Measurements from ENCODE around the gene PLA1A. TPM values are rescaled to one million over a fixed set of nuclear protein-coding genes. Genes with fewer than 3 reads are reported as not detected.
A peak's percentile ranks its signal among the peaks of the same experiment; 100 is the strongest.

Gene PLA1A
- polyA plus RNA-seq, 1 of the 3 experiments (the other 2 are of a cell fraction) = not detected

DNA sequence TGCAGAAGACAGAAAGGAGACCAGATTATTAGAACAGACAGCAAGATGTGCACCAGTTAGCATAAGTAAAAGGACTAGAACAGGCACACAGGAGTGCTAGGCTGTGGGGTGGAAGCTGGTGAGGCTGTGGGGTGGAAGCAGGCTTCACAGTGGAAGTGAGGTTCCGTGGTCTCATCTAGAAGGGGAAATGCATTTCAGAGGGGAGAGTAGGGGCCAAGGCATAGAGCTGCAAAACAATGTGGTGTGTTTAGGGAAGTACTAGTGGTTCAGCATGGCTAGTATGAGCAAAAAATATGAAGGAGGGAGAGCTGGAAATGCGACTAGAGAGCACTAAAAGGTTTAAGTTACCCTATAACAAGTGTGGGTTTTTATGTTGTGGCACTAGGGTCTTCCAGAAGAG, 56.2 kb downstream of the PLA1A start (continued):
- TF ChIP-seq IRF3 (IDR thresholded peaks at IDR 0.05; ENCODE audit: low read depth, low read length) (no peak), NRF1 (IDR thresholded peaks at IDR 0.05; ENCODE audit: low read depth, low read length) (no peak), PBX3 (IDR thresholded peaks at IDR 0.05) (no peak), SIN3A (IDR thresholded peaks at IDR 0.05; ENCODE audit: borderline replicate concordance, low read depth, low read length) (no peak)
- TF ChIP-seq, protein P1, sequence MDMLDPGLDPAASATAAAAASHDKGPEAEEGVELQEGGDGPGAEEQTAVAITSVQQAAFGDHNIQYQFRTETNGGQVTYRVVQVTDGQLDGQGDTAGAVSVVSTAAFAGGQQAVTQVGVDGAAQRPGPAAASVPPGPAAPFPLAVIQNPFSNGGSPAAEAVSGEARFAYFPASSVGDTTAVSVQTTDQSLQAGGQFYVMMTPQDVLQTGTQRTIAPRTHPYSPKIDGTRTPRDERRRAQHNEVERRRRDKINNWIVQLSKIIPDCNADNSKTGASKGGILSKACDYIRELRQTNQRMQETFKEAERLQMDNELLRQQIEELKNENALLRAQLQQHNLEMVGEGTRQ (IDR thresholded peaks at IDR 0.05; ENCODE audit: borderline replicate concordance, low read depth, low read length) = no peak

DNA sequence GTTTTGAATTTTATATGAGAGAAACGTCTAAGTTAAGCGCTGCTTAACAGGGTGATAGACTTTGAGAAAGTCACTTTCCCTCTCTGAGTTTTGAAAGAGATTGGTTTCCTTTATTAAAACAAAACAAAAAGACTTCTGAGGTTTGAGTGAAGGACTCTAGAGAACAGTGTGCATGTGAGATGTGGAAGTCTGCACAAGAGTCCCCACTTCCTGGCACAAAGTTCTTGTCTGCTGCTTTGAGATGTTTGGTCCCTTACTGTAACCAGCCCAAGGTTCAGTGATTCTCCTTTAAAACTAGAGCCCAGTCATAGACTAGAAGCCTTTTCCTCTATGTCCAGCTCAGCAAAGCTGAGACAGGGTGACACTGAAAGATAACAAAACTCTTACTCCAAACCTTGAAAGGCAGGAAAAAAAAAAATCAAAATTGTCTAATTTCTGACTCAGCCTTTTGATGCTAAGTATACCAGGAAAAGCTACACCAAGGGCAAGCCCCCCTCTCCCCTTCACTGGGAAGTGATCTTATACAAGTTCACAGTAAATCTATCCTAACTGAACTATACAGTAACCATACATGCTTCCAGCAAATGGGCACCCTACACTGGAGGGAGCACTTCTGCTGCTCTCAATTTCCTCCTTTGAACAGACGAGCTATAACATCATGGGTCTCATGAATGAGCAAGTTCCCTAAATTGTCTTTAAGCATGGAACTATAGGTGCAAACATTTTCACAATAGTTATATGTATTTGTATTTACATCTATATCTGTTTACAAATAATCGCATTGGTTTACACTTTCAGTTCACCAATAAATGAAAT, 60.4 kb downstream of the PLA1A start:
- Histone ChIP-seq H3K79me2 (ENCODE audit: insufficient read depth) (no peaks in the 10 kb centered on the region), H3K27me3 (ENCODE audit: insufficient read depth) (no peaks in the 10 kb centered on the region), H3K27ac (ENCODE audit: low read depth in 2 of 2, low read length in 1 of 2) (peak overlapping the region; percentile 23 to 98; a peak in 3 of 4 replicates), H3K4me3 (ENCODE audit: low read depth in 2 of 2, low read length in 1 of 2) (peak overlapping the region in 1 of 2 experiments; percentile 36; a peak in 2 of 4 replicates), H3K4me1 (ENCODE audit: control insufficient read depth in 1 of 2, insufficient read depth in 2 of 2, low read depth in 1 of 2, low read length in 1 of 2) (peaks cover 21 to 53% of the 10 kb centered on the region in 2 experiments), H3K9me3 (no peaks in the 10 kb centered on the region), H3K4me2 (peak overlapping the region; percentile 46), H3K36me3 (replicated peaks in 1 of 2; ENCODE audit: control insufficient read depth in 1 of 2, insufficient read depth in 2 of 2, low read length in 1 of 2) (peaks cover 0 to 8% of the 10 kb centered on the region in 2 experiments), H4K20me1 (ENCODE audit: insufficient read depth) (no peaks in the 10 kb centered on the region), H2AFZ (ENCODE audit: low read depth) (peak overlapping the region; percentile 58; the same call in 1 of the 2 replicates), H3F3A (replicated peaks; ENCODE audit: insufficient read depth) (peaks cover 9% of the 10 kb centered on the region), H3K9ac (no peak overlapping the region), H3K9me2 (no peaks in the 10 kb centered on the region)
- CTCF ChIA-PET = interaction anchor here (0.6 to 1.1 kb wide), 2 partner anchors 8 to 21 kb away, joined by 3 to 4 read pairs; no protein-coding TSS in a partner anchor
- TF ChIP-seq, protein P2, sequence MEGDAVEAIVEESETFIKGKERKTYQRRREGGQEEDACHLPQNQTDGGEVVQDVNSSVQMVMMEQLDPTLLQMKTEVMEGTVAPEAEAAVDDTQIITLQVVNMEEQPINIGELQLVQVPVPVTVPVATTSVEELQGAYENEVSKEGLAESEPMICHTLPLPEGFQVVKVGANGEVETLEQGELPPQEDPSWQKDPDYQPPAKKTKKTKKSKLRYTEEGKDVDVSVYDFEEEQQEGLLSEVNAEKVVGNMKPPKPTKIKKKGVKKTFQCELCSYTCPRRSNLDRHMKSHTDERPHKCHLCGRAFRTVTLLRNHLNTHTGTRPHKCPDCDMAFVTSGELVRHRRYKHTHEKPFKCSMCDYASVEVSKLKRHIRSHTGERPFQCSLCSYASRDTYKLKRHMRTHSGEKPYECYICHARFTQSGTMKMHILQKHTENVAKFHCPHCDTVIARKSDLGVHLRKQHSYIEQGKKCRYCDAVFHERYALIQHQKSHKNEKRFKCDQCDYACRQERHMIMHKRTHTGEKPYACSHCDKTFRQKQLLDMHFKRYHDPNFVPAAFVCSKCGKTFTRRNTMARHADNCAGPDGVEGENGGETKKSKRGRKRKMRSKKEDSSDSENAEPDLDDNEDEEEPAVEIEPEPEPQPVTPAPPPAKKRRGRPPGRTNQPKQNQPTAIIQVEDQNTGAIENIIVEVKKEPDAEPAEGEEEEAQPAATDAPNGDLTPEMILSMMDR (IDR thresholded peaks at IDR 0.05) = 0 out of 2 replicates have a peak, but pooled peaks have one; percentile 15
- TF ChIP-seq POLR2AphosphoS5 (IDR thresholded peaks at IDR 0.05; ENCODE audit: low read depth, low read length) (no peak), RCOR1 (IDR thresholded peaks at IDR 0.05; ENCODE audit: low read length) (no peak), NRF1 (IDR thresholded peaks at IDR 0.05; ENCODE audit: low read depth, low read length) (no peak), FOXM1 (IDR thresholded peaks at IDR 0.05; ENCODE audit: low read depth) (no peak)
- no peak for DNase-seq
- POLR2A ChIA-PET = interaction anchor here (0.7 to 1.4 kb wide), 2 partner anchors 20 to 160 kb away, joined by 3 to 4 read pairs; partner anchors contain the start of gene TIMMDC1
- 82% methylated on average over 4 of the region's 4 CpGs for WGBS (ENCODE audit: low lambda C conversion rate)
